ENCODE measurements around the gene AFMID. TPM values are rescaled to one million over a fixed set of nuclear protein-coding genes. Genes with fewer than 3 reads are reported as not detected.
A peak's percentile ranks its signal among the peaks of the same experiment; 100 is the strongest.
"Not testable (repeated sequence)": the region's sequence is repeated elsewhere in the genome, so short reads cannot be mapped to it uniquely, and the experiment has no call there.

The AFMID gene
- total RNA-seq, result 11.2 and 15.4 TPM in 2 replicates

- Mint-ChIP-seq H3K9me3 (no peaks in the 10 kb centered on the region), H3K27me3 (no peaks in the 10 kb centered on the region), H3K36me3 (ENCODE audit: low read depth) (peaks cover 1% of the 10 kb centered on the region), H3K4me1 (peaks cover 18% of the 10 kb centered on the region), H3K4me3 (peak within 1 kb of the TSS; percentile 85), H3K27ac (peak within 1 kb of the TSS; percentile 54)
- DNase-seq (peak; percentile 83), ATAC-seq (ENCODE audit: low read depth) (peak; percentile 96)
- CTCF ChIA-PET, result interaction anchor here (0.8 to 2.1 kb wide), 6 partner anchors 9 to 102 kb away, joined by 3 to 9 read pairs (median 4); no protein-coding TSS in a partner anchor
- intact Hi-C loops (cut with micrococcal nuclease), result loop anchor here (1.0 to 2.0 kb wide), 2 partner anchors 74 to 173 kb away; partner anchors contain the start of gene SOCS3
- POLR2A ChIA-PET, result interaction anchor here (0.5 to 33.1 kb wide), 5 partner anchors 11 to 71 kb away, joined by 3 to 2404 read pairs (median 3); partner anchors contain the start of genes C17orf99, SYNGR2, TMC6 and TMC8
- TF ChIP-seq CTCF (IDR thresholded peaks at IDR 0.05), result no peak
Measured at GRCh38 chr17:78186692-78187595, at the start of gene AFMID, which contains the start of gene TK1. Gene AFMID (plus strand): TSS chr17:78187362. CDS start chr17:78187371, 9 bp downstream. Gene TK1 (minus strand): TSS chr17:78187052. CDS start chr17:78186994, 58 bp downstream.

GRCh38 chr17:78137392-78138203, 49.6 kb upstream of the AFMID start:
- ATAC-seq (ENCODE audit: low read depth) (peak; percentile 5), DNase-seq (no peak)
- Mint-ChIP-seq H3K27me3 (no peaks in the 10 kb centered on the region), H3K36me3 (ENCODE audit: low read depth) (peaks cover 61% of the 10 kb centered on the region), H3K9me3 (no peaks in the 10 kb centered on the region), H3K4me3 (peak overlapping the region; percentile 50), H3K27ac (peak overlapping the region; percentile 89), H3K4me1 (peaks cover 90% of the 10 kb centered on the region)
- no peak for TF ChIP-seq CTCF (IDR thresholded peaks at IDR 0.05)
- intact Hi-C loops (cut with micrococcal nuclease), result no loop called here
- CTCF ChIA-PET, result interaction anchor here (0.6 to 15.7 kb wide), 8 partner anchors 10 to 38 kb away, joined by 3 to 220 read pairs (median 8); partner anchors contain the start of gene TMC6
- POLR2A ChIA-PET, result interaction anchor here (1.2 to 48.2 kb wide), 4 partner anchors 4 to 36 kb away, joined by 3 to 2404 read pairs (median 1040); partner anchors contain the start of genes AFMID, C17orf99, SYNGR2 and TK1

GRCh38 chr17:78138204-78139060, 48.7 kb upstream of the AFMID start:
- intact Hi-C loops (cut with micrococcal nuclease), result no loop called here
- TF ChIP-seq CTCF (IDR thresholded peaks at IDR 0.05), result no peak
- DNase-seq, result no peak
- ChIA-PET POLR2A (interaction anchor here (0.5 to 48.2 kb wide), 4 partner anchors 3 to 596 kb away, joined by 3 to 2404 read pairs (median 1040); partner anchors contain the start of genes AFMID, C17orf99, SYNGR2 and TK1), CTCF (interaction anchor here (0.6 to 15.7 kb wide), 9 partner anchors 9 to 55 kb away, joined by 3 to 220 read pairs (median 5); partner anchors contain the start of gene TMC6)
- ATAC-seq (ENCODE audit: low read depth), result no peak
- Mint-ChIP-seq H3K4me1 (peaks cover 90% of the 10 kb centered on the region), H3K27me3 (no peaks in the 10 kb centered on the region), H3K36me3 (ENCODE audit: low read depth) (peaks cover 55% of the 10 kb centered on the region), H3K4me3 (peak overlapping the region; percentile 50), H3K27ac (peak overlapping the region; percentile 89), H3K9me3 (no peaks in the 10 kb centered on the region)

GRCh38 chr17:78139861-78140168, 47.3 kb upstream of the AFMID start:
- peaks cover 44% of the 10 kb centered on the region for H3K36me3 Mint-ChIP-seq (ENCODE audit: low read depth)
- peak overlapping the region; percentile 80 for H3K27ac Mint-ChIP-seq
- H3K9me3 Mint-ChIP-seq; H3K27me3 Mint-ChIP-seq; DNase-seq; ATAC-seq (ENCODE audit: low read depth): not testable (repeated sequence)
- intact Hi-C loops (cut with micrococcal nuclease), result loop anchor here (1.0 to 10.0 kb wide), 4 partner anchors 8 to 635 kb away; partner anchors contain the start of gene SYNGR2
- CTCF ChIA-PET, result interaction anchor here (1.0 to 1.2 kb wide), 3 partner anchors 32 to 37 kb away, joined by 4 to 6 read pairs (median 5); no protein-coding TSS in a partner anchor
- H3K4me1 Mint-ChIP-seq, result peaks cover 90% of the 10 kb centered on the region
- POLR2A ChIA-PET, result interaction anchor here (0.6 to 48.2 kb wide), 8 partner anchors 2 to 219 kb away, joined by 3 to 2404 read pairs (median 5); partner anchors contain the start of genes AFMID, C17orf99, SYNGR2 and TK1
- peak overlapping the region; percentile 58 for H3K4me3 Mint-ChIP-seq
